Skeletal muscle cell (primary cell): Measurements from ENCODE around the gene ATRAID.

Source experiments
- DNase-seq: peaks from one replicate; pipeline ENCODE4 v3.0.0-alpha.2; 2010; ENCODE audit warnings: low read depth
- H3K4me3 ChIP-seq: 2 replicates; pipeline ENCODE4 v1.5.1; 2011; ENCODE audit warnings: low read depth, mild to moderate bottlenecking, control low read depth, low read length, moderate library complexity

The ATRAID gene

DNA sequence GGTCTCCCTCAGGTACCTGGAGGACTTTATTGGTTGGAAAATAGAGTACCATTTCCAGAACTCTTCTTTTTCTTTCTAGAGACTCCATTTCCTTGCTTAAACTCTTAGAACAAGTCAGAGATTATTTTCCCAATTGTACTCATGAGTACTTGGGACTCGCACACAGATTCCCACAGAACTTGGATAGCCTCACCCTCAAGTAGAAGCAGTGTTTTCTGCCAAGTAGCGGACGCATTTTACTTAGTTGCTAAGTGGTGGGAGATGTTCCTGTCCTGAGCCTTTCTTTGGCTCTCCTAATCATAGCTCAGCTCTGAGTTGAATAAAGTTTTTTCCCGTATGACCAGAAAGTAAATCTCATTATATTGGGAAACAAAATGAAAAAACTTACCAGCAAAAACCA, 33.8 kb downstream of the ATRAID start:
- no peak for DNase-seq
- H3K4me3 ChIP-seq = no peak overlapping the region

DNA sequence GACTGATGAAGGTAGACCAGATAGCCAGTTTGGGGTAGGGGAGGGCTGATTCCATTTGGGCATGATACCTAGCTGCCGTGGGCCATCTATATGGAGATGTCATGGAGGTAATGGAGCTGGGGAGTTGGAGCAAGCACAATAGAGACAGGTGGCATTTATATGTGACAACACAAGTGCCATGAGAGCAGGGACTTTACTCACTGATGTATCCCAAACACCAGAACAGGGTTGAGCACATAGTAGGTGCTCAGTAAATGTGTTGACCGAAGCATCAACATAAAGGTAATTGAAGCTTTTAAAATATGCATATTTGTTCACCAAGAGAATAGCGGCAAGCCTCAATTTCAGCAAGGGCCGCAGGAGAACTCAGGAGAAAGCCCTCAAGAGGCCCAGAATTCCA, 36.1 kb downstream of the ATRAID start:
- H3K4me3 ChIP-seq = no peak overlapping the region
- DNase-seq = no peak

DNA sequence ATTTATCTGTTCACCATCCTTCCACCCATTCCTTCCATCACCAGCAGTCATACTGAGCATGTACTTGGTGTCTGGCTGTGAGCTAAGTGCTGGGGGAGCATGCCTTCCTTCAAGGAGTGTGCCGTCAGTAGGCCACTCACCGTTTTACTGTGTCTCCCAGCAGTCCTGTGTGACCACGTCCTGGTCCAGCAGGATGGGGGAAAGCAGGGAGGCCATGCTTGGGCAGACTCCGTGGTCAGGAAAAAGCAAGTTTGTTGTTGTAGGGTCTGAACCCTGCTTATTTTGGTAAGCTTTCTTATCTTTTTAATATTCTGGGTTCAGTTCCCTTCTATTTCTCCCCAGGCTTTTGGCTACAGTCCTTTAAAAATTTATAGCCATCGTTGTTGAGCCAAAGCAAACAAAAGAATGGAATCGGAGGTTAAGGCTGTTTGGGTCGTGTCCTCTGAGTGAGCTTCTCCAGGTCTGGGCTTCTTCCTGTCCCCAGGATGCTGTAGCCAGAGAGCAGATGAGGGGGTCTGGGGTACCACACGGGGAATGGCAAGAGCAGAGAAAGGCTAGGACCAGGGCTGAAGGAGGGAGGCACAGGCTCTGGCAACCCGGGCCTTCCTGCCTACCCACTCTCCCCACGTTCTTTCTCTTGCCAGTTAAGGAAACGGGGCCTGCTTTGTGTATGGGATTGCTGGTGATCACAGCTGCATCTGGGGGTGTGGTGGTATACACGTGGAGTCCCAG, 37.5 kb downstream of the ATRAID start:
- DNase-seq = no peak
- no peak overlapping the region for H3K4me3 ChIP-seq

DNA sequence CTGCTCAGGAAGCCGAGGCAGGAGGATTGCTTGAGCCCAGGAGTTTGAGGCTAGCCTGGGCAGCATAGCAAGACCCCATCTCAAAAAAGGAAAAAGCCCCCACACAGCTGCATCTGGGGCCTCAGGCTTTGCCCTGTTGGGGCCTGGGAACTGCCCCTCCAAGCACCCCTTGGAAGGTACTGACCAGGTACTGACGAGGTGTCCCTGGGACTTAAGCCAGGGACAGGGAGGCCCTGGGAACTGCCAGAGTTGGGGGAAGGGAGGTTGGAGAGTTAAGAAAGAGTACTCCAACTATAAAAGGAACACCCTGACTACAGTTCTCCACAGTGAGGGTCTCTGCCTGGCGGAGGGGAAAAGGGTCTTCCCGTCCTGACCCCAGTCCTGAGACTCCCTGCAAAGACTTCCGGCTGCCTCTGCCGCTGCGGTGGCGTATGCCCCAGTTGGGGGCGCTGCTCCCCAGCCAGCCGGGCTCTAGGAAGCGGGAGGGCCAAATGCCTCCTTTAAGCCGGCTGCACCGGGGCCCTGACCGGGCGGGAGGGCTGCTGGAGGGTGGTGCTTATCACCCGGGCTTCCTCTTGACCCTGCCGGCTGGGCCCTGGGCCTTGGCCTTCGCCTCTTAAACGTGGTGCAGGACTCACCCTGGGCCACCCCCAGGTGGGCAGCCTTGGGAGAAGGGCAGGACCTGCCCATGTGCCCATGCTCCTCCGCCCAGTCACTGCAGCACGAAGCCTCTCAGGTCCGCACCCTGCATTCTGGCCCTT, 38.2 kb downstream of the ATRAID start:
- H3K4me3 ChIP-seq = no peak overlapping the region
- DNase-seq = no peak

DNA sequence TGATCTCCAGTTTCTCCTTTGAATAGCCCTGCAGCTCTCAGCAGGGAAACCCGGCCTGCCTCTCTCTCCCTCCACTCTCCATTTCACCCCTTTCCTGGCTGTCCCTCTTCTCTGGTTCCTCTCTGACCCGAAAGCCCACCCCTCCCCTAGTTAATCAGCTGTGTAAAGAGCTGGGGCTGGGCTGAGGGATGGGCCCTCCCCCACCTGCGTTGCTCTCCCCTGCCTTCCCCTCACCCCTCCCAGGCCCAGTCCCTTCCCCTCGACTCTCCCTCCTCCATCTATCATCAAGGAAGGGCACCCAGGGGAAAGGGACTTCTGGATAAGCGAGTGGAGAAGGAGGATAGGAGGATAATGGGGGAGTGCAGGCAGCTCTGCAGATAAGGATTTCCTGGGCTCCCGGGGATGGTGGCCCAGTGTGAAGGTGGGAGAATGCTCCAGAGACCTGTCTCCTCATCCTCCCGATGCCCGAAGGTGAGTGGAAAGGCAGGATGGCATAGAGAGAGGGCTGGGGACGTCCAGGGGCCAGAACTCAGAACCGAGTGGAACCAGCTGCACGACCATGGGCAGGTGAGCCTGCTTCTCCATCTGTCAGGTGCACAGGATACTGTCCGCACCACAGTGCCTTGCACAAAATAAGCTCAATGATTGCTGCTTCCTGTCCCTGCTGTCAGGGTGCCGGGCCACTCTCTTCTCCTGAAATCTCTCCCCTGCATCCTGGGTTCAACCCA, 39.0 kb downstream of the ATRAID start:
- no peak for DNase-seq
- no peak overlapping the region for H3K4me3 ChIP-seq

DNA sequence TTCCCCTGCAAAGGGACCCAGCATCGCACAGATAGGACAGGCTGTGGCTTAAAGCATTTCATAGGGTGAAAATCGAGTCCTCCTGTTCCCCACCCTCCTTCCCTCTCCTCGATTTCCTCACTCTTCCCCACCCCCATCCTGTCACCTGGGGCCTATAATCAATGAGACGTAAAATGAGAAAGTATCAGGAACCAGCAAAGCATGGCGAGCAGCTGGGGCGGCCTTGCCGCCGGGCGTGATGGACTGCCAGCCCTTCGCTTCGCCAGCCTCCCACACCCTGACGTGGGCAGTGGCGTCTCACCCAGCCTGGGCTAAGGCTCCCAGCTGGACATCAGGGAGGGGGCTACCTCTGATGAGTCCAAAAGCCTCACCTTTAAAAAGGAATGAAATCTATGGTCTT, 39.9 kb downstream of the ATRAID start:
- no peak for DNase-seq
- H3K4me3 ChIP-seq = no peak overlapping the region

DNA sequence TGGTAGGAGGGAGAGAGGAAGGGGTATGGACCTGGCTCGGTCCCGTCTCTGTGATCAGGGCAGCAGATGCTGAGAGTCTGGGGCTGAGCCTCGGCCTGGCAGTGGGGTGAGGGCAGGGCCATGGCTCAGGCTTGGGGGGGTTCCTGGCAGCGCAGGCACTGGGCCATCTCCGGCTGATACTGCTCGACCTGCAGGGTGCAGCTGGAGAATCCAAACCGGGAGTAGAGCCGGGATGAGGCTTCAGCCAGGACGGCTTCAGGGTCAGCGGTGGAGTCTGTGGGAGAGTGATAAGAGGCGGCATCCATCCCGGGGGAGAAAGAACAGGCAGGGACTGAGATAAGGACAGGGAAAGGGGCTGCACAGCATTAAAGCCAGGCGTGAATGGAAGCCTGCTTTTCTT, 43.3 kb downstream of the ATRAID start:
- no peak for DNase-seq
- no peak overlapping the region for H3K4me3 ChIP-seq

DNA sequence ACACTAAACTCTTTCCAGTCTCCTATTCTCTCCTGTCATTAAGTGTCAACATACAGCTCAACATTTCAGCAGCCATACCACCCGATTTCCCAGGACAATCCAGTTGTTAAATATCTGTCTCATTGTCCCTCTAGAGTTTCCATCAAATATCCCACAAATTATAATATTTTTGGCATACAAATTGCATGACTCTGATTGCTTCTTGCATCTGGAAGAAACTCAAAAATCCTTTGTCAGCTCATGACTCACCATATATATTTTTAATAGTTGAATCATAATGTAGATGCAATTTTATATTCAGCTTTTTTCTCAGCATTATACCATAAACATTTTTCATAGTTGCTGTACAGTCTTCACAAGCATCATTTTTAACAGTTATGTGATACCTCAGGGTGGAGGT, 43.8 kb downstream of the ATRAID start:
- no peak overlapping the region for H3K4me3 ChIP-seq
- no peak for DNase-seq

DNA sequence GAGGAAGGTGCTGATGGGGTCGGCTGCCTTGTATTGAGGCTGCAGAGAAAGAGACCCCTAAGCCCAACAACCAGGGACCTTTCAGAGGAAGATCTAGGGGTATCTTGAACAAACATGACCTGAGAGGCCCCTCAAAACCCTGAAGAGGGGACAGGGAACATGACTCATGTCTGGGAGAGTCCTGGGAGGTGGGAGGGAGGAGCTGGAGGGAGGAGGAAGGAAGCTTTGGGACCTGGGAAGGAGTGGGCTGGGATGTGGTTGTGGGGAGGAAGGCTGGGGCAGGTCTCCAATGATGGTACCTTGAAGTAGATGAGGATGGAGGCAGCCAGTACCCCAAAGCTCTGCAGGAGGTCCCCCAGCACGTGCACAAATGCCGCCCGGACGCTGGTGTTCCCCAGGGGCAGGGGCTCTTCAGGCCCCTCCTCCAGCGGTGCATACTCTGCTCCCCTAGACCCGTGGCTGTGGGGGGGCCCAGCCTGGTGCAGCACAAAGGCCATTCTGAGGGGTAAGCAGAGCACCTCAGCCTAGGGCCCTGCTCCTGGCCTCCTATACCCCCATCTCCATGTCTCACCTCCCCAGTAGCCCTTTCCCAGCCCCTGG, 45.1 kb downstream of the ATRAID start:
- no peak for DNase-seq
- no peak overlapping the region for H3K4me3 ChIP-seq

DNA sequence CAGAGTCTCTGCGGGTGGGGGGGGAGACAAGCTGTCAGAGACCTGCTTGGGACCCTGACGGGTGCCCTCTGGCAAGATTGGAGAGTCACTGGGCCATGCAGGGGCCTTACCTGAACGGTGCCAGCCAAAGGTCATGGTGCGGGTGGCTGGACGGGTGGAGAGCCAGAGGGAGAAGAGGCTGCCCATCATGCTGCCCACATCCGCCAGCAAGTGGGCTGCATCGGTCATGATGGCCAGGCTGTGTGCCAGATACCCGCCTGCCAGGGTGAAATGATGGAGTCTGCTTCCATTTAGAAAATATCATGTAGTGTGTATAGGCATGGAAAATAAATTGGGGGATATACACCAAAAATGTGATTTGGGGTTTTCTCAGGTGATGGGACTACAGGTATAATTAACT, 46.2 kb downstream of the ATRAID start:
- no peak for DNase-seq
- H3K4me3 ChIP-seq = no peak overlapping the region

DNA sequence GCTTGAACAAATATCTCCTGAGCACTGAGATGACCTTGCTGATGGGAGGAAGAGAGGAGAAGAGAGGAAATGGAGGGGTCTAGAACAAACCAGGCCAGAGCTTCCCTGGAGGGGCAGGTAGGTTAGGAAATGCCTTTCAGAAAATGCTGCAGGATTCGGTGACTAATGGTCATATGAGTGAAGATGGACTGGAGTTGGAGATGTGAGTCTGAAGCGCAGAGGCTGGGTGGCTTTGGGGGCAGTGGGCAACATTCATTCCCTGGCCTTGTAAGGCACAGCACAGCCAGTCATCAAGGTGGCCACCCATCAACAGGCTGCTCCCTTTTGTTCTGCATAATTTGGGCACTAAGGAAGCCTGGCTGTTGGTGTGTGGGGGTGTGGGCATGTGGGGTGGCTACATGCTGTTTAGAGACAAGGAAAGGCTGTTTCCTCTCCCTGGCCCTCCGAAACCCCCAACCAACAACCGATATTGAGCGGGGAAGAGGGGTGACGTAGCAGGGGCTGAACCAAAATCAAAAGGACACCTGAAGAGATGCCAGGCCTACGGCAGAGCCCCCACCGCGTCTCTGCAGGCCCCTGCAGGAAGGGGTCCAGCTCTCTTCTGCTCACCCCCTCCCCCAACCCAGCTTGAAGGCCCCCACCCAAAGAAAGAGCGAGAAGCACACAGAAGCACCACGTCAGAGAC, 49.5 kb downstream of the ATRAID start:
- no peak overlapping the region for H3K4me3 ChIP-seq

DNA sequence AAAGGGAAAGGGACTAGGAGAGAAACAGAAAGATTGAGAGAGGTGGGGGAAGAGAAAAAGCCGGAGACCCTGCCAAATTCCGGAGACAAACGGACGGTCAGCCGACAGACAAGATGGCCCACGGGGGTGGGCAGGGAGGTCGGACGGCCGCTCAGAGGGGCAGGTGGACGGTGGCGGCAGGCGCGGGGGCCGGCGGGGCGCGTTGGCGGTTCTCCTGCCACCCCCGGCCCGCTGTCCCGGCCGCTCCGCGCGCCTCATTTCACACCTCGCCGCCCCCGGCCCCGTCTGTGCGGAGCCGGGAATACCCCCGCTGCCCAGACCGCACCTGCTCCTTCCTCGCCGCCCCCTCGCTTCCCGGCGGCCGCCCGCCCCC, 50.1 kb downstream of the ATRAID start:
- H3K4me3 ChIP-seq = no peak overlapping the region
- no peak for DNase-seq

More for the DNA sequence above, 49.5 kb downstream of the ATRAID start:
- no peak for DNase-seq

DNA sequence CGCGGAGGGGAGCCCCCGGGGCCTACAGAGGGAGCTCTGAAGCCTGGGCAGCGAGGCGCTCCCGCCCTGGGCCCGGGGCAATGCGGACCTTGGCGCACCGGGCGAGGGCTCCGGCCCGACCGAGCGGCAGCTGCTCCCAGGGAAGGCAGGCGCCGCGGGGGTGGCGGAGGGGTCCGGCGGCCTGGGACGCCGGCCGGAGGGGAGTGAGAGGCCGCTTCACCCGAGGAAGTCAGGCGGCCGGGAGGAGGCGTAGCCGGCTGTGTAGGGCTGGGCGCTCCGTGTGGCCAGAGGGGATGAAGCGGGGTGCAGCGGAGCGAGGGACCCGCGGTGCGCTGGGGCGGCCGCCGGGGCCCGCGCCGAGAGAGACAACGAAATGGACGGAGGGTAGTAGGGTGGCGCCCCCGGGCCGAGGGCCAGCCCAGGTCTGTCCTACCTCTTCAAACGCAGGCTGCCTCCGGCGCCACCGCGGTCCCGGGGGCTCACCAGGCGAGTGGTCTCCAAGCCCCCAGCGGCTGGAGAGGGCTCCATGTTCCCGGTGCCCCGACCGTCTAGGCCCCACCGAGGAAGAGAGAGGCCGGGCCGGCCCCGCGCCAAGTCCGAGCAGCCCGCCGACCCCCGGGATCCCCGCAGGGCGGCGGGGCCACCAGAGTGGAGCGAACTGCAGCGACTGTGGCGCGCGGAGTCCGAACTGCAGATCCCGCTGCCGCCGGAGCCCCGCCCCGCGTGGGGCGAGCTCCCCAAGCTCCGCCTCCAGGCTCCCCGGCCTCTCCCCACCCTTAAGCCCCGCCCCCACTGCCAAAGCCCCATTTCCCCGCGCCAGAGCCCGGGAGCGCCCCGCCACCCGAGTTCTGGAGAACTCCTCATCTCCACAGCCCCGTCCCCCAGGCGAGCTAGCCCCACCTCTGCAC, 50.8 kb downstream of the ATRAID start, which contains the start of gene SLC30A3:
Gene SLC30A3 (minus strand): TSS at position 669 of the 908 bp plus-strand sequence. CDS start 141 bp downstream, at position 528.
- peak within 1 kb of the TSS; percentile 35 for H3K4me3 ChIP-seq
- no peak for DNase-seq

DNA sequence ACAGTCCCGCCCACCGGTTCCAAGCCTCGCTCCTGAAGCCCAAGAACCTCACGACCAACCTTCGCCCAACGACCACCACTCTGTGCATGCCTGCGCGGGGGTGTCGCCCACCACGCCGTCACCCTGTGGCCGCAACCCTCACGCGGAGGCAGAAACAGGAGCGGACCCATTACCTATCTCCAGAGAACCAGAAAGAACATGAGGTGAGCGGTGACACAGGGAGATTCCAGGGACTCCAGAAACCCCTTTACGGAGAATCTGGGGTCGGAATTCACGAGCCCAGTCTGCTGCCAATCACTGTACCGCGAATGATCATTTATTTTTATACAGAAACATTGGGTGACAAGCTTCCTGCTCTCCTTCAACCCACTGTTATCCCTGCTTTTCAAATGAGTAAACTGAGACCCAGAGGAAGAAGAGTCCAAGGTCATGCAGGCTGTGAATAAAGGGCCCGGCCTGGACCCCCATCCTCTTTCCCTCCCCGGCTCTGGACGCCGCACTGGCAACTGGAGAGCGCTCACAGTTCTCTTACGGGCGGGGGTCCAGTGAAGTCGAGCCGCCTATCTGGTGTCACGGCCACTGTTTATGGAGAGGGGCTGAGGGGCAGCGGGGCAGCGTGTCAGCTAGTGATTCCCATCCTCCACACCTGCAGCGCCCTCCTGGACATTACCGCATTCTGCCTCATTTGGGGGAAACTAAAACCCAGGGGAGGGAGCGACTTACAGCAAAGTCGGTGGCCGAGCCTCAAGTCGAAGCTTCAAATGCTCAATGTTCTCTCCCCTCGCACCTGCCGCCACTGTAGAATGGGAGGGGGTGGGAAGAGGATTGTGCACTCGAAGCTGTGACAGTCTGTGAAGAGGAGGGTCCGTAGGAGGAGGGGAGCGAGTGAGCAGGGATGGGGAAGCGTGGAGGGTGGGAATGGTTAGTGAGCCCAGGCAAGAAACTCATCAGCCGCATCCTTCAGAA, 51.7 kb downstream of the ATRAID start:
- H3K4me3 ChIP-seq = peak overlapping the region; percentile 35
- no peak for DNase-seq

DNA sequence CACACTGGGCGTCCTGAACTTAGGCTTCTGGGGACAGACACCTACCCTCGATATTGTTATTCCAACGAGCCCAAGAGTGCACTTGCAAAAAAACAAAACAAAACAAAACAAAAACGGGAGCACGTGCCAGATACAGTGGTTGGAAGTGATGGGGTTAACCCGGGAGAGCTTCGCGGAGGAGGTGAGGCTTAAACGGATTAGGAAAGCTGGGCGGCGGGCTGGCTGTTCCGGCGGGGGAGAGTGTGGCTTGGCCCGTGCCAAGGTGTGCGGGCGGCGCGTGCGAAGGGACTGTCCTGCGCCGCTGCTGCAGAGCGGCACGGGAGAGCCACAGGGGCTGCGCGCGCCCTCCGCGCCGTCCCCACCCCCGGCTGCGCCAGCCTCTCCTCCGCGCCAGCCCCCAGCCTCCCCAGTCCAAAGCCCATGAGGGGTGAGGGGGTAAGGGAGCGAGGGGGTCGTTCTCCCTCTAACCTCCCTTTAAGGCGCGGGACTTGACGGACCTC, 52.5 kb downstream of the ATRAID start:
- DNase-seq = no peak
- peak overlapping the region; percentile 29 for H3K4me3 ChIP-seq

DNA sequence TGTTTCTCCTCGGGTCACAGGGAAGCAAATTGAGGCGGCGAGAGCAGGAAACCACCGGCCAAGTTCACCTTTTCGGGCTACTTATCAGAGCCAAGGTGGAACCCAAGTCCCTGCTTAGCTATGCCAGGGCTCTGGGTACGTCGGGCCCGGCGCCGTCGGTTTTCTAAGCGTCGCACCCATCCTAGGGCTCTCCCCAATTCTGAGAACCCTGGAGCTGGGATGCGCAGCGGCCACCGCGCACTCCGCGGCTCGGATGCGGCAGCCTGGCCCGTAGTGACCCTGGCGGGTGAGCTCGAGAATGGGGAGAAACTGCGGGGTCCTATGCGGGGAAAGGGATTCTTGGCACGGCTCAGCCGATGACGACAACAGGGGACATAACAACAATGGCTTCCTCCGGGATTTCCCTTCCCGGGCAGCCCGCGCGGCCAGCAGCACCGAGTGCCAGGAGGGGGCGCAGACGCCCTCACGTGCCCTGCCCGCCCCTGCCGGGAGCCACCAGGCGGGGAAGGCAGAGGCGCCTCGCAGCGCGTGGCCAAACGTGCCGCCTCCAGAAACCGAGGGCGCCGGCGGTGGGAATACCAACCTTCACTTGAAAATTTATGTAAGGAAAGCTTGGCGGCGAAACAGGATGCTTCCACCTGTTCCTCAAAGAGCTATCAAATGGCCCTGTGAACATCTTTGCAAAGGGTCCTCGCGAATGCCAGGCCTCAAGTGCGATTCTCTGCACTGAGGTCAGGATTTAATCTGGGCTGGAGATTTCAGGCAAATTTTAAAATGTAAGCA, 53.1 kb downstream of the ATRAID start:
- H3K4me3 ChIP-seq = peak overlapping the region; percentile 29
- DNase-seq = no peak

DNA sequence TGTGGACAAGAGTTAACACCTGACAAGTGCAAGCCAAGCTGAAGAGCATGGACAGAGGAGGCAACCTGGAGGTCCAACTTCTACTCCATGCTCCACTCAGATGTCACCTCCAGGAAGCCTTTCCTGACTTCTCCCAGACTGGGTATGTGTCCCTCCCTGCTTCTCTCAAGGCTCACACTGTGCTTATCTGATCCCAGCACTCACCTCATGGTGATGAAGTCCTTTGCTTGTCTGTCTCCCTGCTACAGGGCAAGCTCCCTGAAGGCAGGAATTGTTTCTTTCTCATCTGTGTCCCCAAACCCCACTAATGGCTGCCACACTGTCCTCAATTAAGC, 53.7 kb downstream of the ATRAID start:
- H3K4me3 ChIP-seq = no peak overlapping the region

More for the DNA sequence above, 53.7 kb downstream of the ATRAID start:
- DNase-seq = no peak
